HEK293 (cell line): ENCODE data around the gene EGFR.

Source experiments
- BCL11A ChIP-seq: fragments of 450-650 bp; formaldehyde crosslinking; IDR thresholded peaks from 2 replicates; pipeline ENCODE4 v1.5.1; 2016; ENCODE audit warnings: low read depth, missing biosample characterization, missing genetic modification characterization
- TCF7L2 ChIP-seq: IDR thresholded peaks from 2 replicates; pipeline ENCODE4 v1.6.1; 2011; ENCODE audit warnings: low read depth, mild to moderate bottlenecking, inconsistent platforms, low read length, moderate library complexity, borderline replicate concordance
- ZBTB21 ChIP-seq: fragments of 450-650 bp; formaldehyde crosslinking; IDR thresholded peaks from 2 replicates; pipeline ENCODE4 v1.5.1; 2017; ENCODE audit warnings: missing biosample characterization, missing genetic modification characterization
- ZBTB48 ChIP-seq: fragments of 450-650 bp; formaldehyde crosslinking; IDR thresholded peaks from 2 replicates; pipeline ENCODE4 v1.5.1; 2016; ENCODE audit warnings: missing biosample characterization, missing genetic modification characterization
- ZEB2 ChIP-seq: fragments of 450-650 bp; formaldehyde crosslinking; IDR thresholded peaks from 2 replicates; pipeline ENCODE4 v1.5.1; 2016; ENCODE audit warnings: missing biosample characterization, missing genetic modification characterization
- ZNF274 ChIP-seq, 2 experiments: fragments of 200-500 bp in 1 of 2; fragments of 450-650 bp in 1 of 2; sonication (Bioruptor generic) in 1 of 2; formaldehyde crosslinking in 1 of 2; IDR thresholded peaks; 2 replicates each; pipeline versions ENCODE4 v1.5.1 to v1.6.1; 2014 to 2016; ENCODE audit warnings: borderline replicate concordance in 1 of 2, inconsistent platforms in 1 of 2, low read length in 1 of 2, missing biosample characterization in 1 of 2, missing genetic modification characterization in 1 of 2
- ZXDB ChIP-seq: fragments of 450-650 bp; formaldehyde crosslinking; IDR thresholded peaks from 2 replicates; pipeline ENCODE4 v1.5.1; 2016; ENCODE audit warnings: missing biosample characterization, missing genetic modification characterization
- TF ChIP-seq, protein P1 (sequence below): fragments of 450-650 bp; formaldehyde crosslinking; IDR thresholded peaks from 2 replicates; pipeline ENCODE4 v1.5.1; 2016; ENCODE audit warnings: missing biosample characterization, missing genetic modification characterization
- TF ChIP-seq, protein P2 (sequence below): fragments of 450-650 bp; formaldehyde crosslinking; IDR thresholded peaks from 2 replicates; pipeline ENCODE4 v1.5.1; 2016; ENCODE audit warnings: missing biosample characterization, missing genetic modification characterization
- TF ChIP-seq, protein P3 (sequence below): fragments of 450-650 bp; formaldehyde crosslinking; IDR thresholded peaks from 2 replicates; pipeline ENCODE4 v1.5.1; 2016; ENCODE audit warnings: missing biosample characterization, missing genetic modification characterization, low read depth
- TF ChIP-seq, protein P4 (sequence below): fragments of 450-650 bp; formaldehyde crosslinking; IDR thresholded peaks from 2 replicates; pipeline ENCODE4 v1.5.1; 2016; ENCODE audit warnings: missing biosample characterization, missing genetic modification characterization

DNA sequence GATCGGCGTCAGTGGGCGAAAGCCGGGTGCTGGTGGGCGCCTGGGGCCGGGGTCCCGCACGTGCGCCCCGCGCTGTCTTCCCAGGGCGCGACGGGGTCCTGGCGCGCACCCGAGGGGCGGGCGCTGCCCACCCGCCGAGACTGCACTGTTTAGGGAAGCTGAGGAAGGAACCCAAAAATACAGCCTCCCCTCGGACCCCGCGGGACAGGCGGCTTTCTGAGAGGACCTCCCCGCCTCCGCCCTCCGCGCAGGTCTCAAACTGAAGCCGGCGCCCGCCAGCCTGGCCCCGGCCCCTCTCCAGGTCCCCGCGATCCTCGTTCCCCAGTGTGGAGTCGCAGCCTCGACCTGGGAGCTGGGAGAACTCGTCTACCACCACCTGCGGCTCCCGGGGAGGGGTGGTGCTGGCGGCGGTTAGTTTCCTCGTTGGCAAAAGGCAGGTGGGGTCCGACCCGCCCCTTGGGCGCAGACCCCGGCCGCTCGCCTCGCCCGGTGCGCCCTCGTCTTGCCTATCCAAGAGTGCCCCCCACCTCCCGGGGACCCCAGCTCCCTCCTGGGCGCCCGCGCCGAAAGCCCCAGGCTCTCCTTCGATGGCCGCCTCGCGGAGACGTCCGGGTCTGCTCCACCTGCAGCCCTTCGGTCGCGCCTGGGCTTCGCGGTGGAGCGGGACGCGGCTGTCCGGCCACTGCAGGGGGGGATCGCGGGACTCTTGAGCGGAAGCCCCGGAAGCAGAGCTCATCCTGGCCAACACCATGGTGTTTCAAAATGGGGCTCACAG is 1.1 kb downstream of the EGFR start:
- TF ChIP-seq, protein P1, sequence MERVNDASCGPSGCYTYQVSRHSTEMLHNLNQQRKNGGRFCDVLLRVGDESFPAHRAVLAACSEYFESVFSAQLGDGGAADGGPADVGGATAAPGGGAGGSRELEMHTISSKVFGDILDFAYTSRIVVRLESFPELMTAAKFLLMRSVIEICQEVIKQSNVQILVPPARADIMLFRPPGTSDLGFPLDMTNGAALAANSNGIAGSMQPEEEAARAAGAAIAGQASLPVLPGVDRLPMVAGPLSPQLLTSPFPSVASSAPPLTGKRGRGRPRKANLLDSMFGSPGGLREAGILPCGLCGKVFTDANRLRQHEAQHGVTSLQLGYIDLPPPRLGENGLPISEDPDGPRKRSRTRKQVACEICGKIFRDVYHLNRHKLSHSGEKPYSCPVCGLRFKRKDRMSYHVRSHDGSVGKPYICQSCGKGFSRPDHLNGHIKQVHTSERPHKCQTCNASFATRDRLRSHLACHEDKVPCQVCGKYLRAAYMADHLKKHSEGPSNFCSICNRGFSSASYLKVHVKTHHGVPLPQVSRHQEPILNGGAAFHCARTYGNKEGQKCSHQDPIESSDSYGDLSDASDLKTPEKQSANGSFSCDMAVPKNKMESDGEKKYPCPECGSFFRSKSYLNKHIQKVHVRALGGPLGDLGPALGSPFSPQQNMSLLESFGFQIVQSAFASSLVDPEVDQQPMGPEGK = no peak
- TF ChIP-seq, protein P2, sequence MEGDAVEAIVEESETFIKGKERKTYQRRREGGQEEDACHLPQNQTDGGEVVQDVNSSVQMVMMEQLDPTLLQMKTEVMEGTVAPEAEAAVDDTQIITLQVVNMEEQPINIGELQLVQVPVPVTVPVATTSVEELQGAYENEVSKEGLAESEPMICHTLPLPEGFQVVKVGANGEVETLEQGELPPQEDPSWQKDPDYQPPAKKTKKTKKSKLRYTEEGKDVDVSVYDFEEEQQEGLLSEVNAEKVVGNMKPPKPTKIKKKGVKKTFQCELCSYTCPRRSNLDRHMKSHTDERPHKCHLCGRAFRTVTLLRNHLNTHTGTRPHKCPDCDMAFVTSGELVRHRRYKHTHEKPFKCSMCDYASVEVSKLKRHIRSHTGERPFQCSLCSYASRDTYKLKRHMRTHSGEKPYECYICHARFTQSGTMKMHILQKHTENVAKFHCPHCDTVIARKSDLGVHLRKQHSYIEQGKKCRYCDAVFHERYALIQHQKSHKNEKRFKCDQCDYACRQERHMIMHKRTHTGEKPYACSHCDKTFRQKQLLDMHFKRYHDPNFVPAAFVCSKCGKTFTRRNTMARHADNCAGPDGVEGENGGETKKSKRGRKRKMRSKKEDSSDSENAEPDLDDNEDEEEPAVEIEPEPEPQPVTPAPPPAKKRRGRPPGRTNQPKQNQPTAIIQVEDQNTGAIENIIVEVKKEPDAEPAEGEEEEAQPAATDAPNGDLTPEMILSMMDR (tag by site-specific recombination) = no peak; the same call in 1 of the 2 replicates
- TF ChIP-seq BCL11A (tag by site-specific recombination) (no peak), TCF7L2 (no peak), ZXDB (no peak), ZBTB21 (tag by site-specific recombination) (no peak), ZEB2 (tag by site-specific recombination) (no peak), ZBTB48 (tag by site-specific recombination) (no peak), ZNF274 (IDR thresholded peaks at IDR 0.05; ENCODE audit: low read length) (no peak), ZNF274 (tag by site-specific recombination; IDR thresholded peaks at IDR 0.05; ENCODE audit: borderline replicate concordance) (no peak)
- TF ChIP-seq, protein P3, sequence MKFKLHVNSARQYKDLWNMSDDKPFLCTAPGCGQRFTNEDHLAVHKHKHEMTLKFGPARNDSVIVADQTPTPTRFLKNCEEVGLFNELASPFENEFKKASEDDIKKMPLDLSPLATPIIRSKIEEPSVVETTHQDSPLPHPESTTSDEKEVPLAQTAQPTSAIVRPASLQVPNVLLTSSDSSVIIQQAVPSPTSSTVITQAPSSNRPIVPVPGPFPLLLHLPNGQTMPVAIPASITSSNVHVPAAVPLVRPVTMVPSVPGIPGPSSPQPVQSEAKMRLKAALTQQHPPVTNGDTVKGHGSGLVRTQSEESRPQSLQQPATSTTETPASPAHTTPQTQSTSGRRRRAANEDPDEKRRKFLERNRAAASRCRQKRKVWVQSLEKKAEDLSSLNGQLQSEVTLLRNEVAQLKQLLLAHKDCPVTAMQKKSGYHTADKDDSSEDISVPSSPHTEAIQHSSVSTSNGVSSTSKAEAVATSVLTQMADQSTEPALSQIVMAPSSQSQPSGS (tag by site-specific recombination) = no peak
- TF ChIP-seq, protein P4, sequence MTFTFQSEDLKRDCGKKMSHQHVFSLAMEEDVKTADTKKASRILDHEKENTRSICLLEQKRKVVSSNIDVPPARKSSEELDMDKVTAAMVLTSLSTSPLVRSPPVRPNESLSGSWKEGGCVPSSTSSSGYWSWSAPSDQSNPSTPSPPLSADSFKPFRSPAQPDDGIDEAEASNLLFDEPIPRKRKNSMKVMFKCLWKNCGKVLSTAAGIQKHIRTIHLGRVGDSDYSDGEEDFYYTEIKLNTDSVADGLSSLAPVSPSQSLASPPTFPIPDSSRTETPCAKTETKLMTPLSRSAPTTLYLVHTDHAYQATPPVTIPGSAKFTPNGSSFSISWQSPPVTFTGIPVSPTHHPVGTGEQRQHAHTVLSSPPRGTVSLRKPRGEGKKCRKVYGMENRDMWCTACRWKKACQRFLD = no peak
